Measurements from ENCODE around the gene HOXB2. TPM values are rescaled to one million over a fixed set of nuclear protein-coding genes. Genes with fewer than 3 reads are reported as not detected.

The HOXB2 gene
- polyA plus RNA-seq, 3 donors: 38.2 to 49.0 (median 39.4) TPM

- no peak for DNase-seq (ENCODE audit: low read depth in 3 of 3, low spot score in 2 of 3)
These were observed 35.0 kb upstream of the HOXB2 start for GRCh38 chr17:48579760-48580554.

- no peak for DNase-seq (ENCODE audit: low read depth in 3 of 3, low spot score in 2 of 3)
These were observed 34.5 kb upstream of the HOXB2 start for GRCh38 chr17:48579471-48579759.

- no peak for DNase-seq (ENCODE audit: low read depth in 3 of 3, low spot score in 2 of 3)
These were observed 33.9 kb upstream of the HOXB2 start for GRCh38 chr17:48578616-48579470.

GRCh38 chr17:48577946-48578615, 33.2 kb upstream of the HOXB2 start, which contains the start of gene HOXB4:
Gene HOXB4, minus strand, starts transcription at chr17:48578350. Its CDS starts 31 bp downstream, at chr17:48578319.
- DNase-seq (ENCODE audit: low read depth in 3 of 3, low spot score in 2 of 3): no peak

- peak in 2 of 3 donors; percentile 90 to 92 for DNase-seq (ENCODE audit: low read depth in 3 of 3, low spot score in 2 of 3)
These were observed 32.5 kb upstream of the HOXB2 start for GRCh38 chr17:48577330-48577945.

- no peak for DNase-seq (ENCODE audit: low read depth in 3 of 3, low spot score in 2 of 3)
These were observed 31.8 kb upstream of the HOXB2 start for GRCh38 chr17:48576479-48577309.

GRCh38 chr17:48575673-48576478, 31.0 kb upstream of the HOXB2 start:
- DNase-seq (ENCODE audit: low read depth in 3 of 3, low spot score in 2 of 3): no peak

GRCh38 chr17:48575066-48575582, 30.2 kb upstream of the HOXB2 start:
- DNase-seq (ENCODE audit: low read depth in 3 of 3, low spot score in 2 of 3): no peak

GRCh38 chr17:48574505-48575065, 29.7 kb upstream of the HOXB2 start:
- DNase-seq (ENCODE audit: low read depth in 3 of 3, low spot score in 2 of 3): no peak

- DNase-seq (ENCODE audit: low read depth in 3 of 3, low spot score in 2 of 3): no peak
These were observed 27.0 kb upstream of the HOXB2 start for GRCh38 chr17:48571826-48572417.

- DNase-seq (ENCODE audit: low read depth in 3 of 3, low spot score in 2 of 3): no peak
These were observed 26.3 kb upstream of the HOXB2 start for GRCh38 chr17:48571024-48571818.

- DNase-seq (ENCODE audit: low read depth in 3 of 3, low spot score in 2 of 3): no peak
These were observed 25.6 kb upstream of the HOXB2 start for GRCh38 chr17:48570325-48571023.

- no peak for DNase-seq (ENCODE audit: low read depth in 3 of 3, low spot score in 2 of 3)
These were observed 24.9 kb upstream of the HOXB2 start for GRCh38 chr17:48569674-48570324.

- DNase-seq (ENCODE audit: low read depth in 3 of 3, low spot score in 2 of 3): no peak
These were observed 24.3 kb upstream of the HOXB2 start for GRCh38 chr17:48569240-48569582.

GRCh38 chr17:48568499-48569239, 23.8 kb upstream of the HOXB2 start:
- DNase-seq (ENCODE audit: low read depth in 3 of 3, low spot score in 2 of 3): no peak

Data from right renal cortex interstitium (tissue), 3 donors.